ENCODE data around the gene WASF1. TPM values are rescaled to one million over a fixed set of nuclear protein-coding genes. Genes with fewer than 3 reads are reported as not detected.
"Not testable (repeated sequence)": the region's sequence is repeated elsewhere in the genome, so short reads cannot be mapped to it uniquely, and the experiment has no call there.

The WASF1 gene
- total RNA-seq, 2 experiments from 2014 or later: 0.48 to 0.76 TPM

DNA sequence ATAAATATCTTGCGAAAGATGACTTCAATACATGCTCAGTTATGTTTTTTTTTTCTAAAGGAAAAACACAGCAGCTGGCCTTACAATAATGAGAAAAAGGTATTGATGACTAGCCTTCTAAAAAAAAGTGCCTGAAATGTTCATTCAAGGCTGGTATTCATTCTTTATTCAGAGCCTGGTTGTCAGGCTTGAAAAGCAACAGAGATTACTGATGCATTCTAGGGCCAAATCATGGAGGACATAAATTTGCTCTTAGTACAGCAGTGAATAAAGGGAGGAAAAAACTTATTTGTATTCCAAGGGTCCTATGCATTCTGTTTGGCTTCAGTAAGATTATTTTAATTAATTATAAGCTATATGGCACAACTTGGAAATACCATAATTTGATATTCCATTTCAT is 83.5 kb downstream of the WASF1 start:
- Mint-ChIP-seq H3K36me3 (ENCODE audit: low read depth) (no peaks in the 10 kb centered on the region), H3K27ac (no peak overlapping the region), H3K27me3 (peaks cover 20% of the 10 kb centered on the region), H3K9me3 (no peaks in the 10 kb centered on the region), H3K4me3 (no peak overlapping the region), H3K4me1 (no peaks in the 10 kb centered on the region)
- no peak for DNase-seq
- CTCF ChIA-PET: no interaction called here
- POLR2A ChIA-PET: no interaction called here

DNA sequence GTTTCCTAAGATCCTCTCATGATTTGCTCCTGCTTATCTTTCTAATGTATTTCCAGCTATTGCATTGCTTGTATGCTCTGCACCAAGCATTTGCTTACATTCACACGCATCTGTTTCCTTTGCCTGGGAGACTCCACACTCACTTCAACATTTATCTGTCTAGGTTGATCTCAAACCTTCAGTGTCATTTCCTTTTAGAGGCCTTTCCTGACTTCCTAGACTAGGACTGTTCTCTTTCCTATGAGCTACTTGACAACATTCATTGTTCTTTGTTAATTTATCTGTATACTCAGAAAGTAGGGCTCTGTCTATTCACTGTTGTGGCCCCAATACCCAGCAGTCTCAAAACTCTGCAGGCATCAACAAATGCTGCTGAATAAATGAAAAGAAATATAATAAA is 84.4 kb downstream of the WASF1 start:
- Mint-ChIP-seq H3K9me3 (no peaks in the 10 kb centered on the region), H3K4me3 (no peak overlapping the region), H3K4me1 (no peaks in the 10 kb centered on the region), H3K36me3 (ENCODE audit: low read depth) (no peaks in the 10 kb centered on the region), H3K27ac (no peak overlapping the region), H3K27me3 (peaks cover 20% of the 10 kb centered on the region)
- POLR2A ChIA-PET: no interaction called here
- CTCF ChIA-PET: no interaction called here
- no peak for DNase-seq

DNA sequence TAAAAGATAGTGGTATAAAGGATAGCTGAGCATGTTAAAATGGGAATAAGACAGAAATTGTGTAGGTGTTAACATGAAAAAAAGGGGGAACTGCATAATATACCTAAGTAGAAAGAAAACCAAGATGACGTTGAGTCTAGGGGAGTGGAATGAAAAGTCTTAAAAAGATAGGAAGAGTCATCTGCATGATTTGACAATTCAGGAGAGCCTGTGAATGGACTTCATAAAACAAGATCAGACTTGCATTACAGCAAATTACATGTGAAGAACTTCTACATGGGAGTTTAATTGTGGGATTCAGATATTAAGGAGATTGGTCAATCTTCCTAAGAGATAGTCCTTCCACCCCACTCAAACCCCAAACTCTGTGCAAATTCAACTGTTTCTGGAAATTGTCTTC is 85.5 kb downstream of the WASF1 start:
- no peaks in the 10 kb centered on the region for H3K9me3 Mint-ChIP-seq
- H3K36me3 Mint-ChIP-seq (ENCODE audit: low read depth): no peaks in the 10 kb centered on the region
- no peak overlapping the region for H3K27ac Mint-ChIP-seq
- POLR2A ChIA-PET: no interaction called here
- H3K4me3 Mint-ChIP-seq: no peak overlapping the region
- H3K27me3 Mint-ChIP-seq: peaks cover 20% of the 10 kb centered on the region
- H3K4me1 Mint-ChIP-seq: no peaks in the 10 kb centered on the region
- CTCF ChIA-PET: no interaction called here
- no peak for DNase-seq

- Mint-ChIP-seq H3K27me3 (peaks cover 18% of the 10 kb centered on the region), H3K4me1 (no peaks in the 10 kb centered on the region), H3K36me3 (ENCODE audit: low read depth) (no peaks in the 10 kb centered on the region), H3K9me3 (no peaks in the 10 kb centered on the region), H3K27ac (no peak overlapping the region), H3K4me3 (no peak overlapping the region)
- DNase-seq: no peak
- ChIA-PET POLR2A (no interaction called here), CTCF (no interaction called here)
These were observed 88.6 kb downstream of the WASF1 start for GRCh38 chr6:110090876-110091275.

- ChIA-PET POLR2A (no interaction called here), CTCF (interaction anchor here (1.2 kb wide), 1 partner anchor 49 kb away, joined by 3 read pairs; no protein-coding TSS in a partner anchor)
- DNase-seq: no peak
- H3K36me3 Mint-ChIP-seq (ENCODE audit: low read depth): no peaks in the 10 kb centered on the region
- H3K9me3 Mint-ChIP-seq: no peaks in the 10 kb centered on the region
- peaks cover 12% of the 10 kb centered on the region for H3K27me3 Mint-ChIP-seq
- no peaks in the 10 kb centered on the region for H3K4me1 Mint-ChIP-seq
- H3K27ac Mint-ChIP-seq: no peak overlapping the region
- H3K4me3 Mint-ChIP-seq: no peak overlapping the region
These were observed 90.1 kb downstream of the WASF1 start for GRCh38 chr6:110089323-110089722.

DNA sequence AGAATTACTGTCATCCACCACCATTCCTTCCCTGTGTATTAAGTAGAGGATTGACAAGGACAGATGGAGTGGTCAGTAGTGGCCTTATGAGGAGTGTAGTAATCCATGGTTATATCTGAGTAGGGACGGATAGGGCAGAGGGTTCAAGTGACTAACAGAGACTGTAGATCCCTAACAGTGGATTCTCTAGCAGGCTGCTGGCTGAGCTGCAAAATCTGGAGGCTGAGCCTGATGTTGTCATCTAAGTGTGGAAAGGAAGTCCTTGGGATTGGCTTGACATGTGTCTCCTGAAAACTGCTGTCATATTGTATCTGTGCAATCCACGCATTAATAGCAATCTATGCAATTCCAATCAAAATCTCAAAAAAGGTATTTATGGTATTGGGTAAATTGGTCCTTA is 94.2 kb downstream of the WASF1 start:
- no peak for DNase-seq
- Mint-ChIP-seq H3K4me3 (no peak overlapping the region), H3K27ac (no peak overlapping the region), H3K9me3 (no peaks in the 10 kb centered on the region), H3K27me3 (peaks cover 8% of the 10 kb centered on the region), H3K36me3 (ENCODE audit: low read depth) (no peaks in the 10 kb centered on the region), H3K4me1 (no peaks in the 10 kb centered on the region)
- CTCF ChIA-PET: no interaction called here
- POLR2A ChIA-PET: no interaction called here

DNA sequence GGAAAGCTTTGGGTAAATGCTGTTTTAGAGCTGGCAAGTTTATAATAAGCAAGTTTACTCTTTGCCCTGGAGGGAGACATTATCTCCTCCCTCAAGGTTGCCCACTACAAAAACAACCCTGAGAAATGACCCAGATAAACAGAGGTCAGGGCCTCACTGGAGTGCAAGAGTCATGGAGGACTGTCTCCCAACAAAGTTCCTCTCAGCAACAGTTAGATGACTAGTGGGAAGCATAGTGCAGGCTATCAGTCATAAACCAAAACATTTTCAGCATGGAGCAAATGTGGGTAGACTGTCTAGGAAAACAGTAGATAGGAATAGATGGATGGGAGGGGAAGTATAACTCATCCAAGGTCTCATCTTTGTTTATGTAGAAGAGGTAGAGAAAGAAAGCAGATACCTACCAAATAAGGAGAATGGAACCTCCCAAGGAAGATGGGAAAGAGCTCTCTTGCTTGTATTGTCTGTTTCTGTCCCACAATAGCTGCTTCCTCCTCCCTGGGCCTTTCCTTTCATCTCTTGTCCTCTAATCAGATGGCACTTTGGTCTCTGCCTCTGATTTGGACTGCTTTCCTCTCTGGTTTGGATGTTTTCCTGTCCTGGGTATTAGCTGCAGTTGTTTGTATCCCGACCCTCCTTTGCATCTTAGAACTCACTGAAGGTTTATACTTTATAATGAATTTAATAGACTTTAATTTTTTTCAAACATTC is 95.4 kb downstream of the WASF1 start:
- no peaks in the 10 kb centered on the region for H3K4me1 Mint-ChIP-seq
- CTCF ChIA-PET: no interaction called here
- H3K27ac Mint-ChIP-seq: no peak overlapping the region
- POLR2A ChIA-PET: no interaction called here
- H3K36me3 Mint-ChIP-seq (ENCODE audit: low read depth): no peaks in the 10 kb centered on the region
- peaks cover 8% of the 10 kb centered on the region for H3K27me3 Mint-ChIP-seq
- H3K9me3 Mint-ChIP-seq: no peaks in the 10 kb centered on the region
- DNase-seq: no peak
- H3K4me3 Mint-ChIP-seq: no peak overlapping the region

- Mint-ChIP-seq H3K9me3 (no peaks in the 10 kb centered on the region), H3K27ac (no peak overlapping the region), H3K27me3 (peaks cover 21% of the 10 kb centered on the region), H3K4me3 (no peak overlapping the region), H3K36me3 (ENCODE audit: low read depth) (no peaks in the 10 kb centered on the region), H3K4me1 (no peaks in the 10 kb centered on the region)
- ChIA-PET POLR2A (no interaction called here), CTCF (no interaction called here)
- DNase-seq: no peak
These were observed 104.1 kb downstream of the WASF1 start for GRCh38 chr6:110075406-110075805.

DNA sequence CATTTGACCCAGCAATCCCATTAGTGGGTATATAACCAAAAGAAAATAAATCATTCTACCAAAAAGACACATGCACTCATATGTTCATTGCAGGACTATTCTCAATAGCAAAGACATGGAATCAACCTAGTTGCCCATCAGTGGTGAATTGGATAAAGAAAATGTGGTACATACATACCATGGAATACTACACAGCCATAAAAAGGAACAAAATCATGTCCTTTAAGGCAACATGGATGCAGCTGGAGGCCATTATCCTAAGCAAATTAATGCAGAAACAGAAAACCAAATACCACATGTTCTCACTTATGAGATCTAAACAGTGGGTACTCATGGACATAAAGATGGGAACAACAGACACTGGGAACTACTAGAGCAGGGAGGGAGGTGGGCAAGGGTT is 106.0 kb downstream of the WASF1 start:
- H3K4me1 Mint-ChIP-seq; H3K4me3 Mint-ChIP-seq; H3K27ac Mint-ChIP-seq; H3K36me3 Mint-ChIP-seq (ENCODE audit: low read depth); POLR2A ChIA-PET; DNase-seq; H3K9me3 Mint-ChIP-seq: not testable (repeated sequence)
- CTCF ChIA-PET: interaction anchor here (1.4 kb wide), 1 partner anchor 34 kb away, joined by 3 read pairs; no protein-coding TSS in a partner anchor
- H3K27me3 Mint-ChIP-seq: peaks cover 26% of the 10 kb centered on the region

- POLR2A ChIA-PET: no interaction called here
- CTCF ChIA-PET: no interaction called here
- Mint-ChIP-seq H3K36me3 (ENCODE audit: low read depth) (no peaks in the 10 kb centered on the region), H3K4me1 (no peaks in the 10 kb centered on the region), H3K27me3 (peaks cover 27% of the 10 kb centered on the region), H3K9me3 (no peaks in the 10 kb centered on the region), H3K4me3 (no peak overlapping the region), H3K27ac (no peak overlapping the region)
- DNase-seq: no peak
These were observed 110.9 kb downstream of the WASF1 start for GRCh38 chr6:110068592-110068967.

GRCh38 chr6:110067837-110068591 is 111.5 kb downstream of the WASF1 start:
- ChIA-PET POLR2A (no interaction called here), CTCF (no interaction called here)
- peaks cover 27% of the 10 kb centered on the region for H3K27me3 Mint-ChIP-seq
- H3K27ac Mint-ChIP-seq: no peak overlapping the region
- no peak for DNase-seq
- H3K4me3 Mint-ChIP-seq: no peak overlapping the region
- H3K36me3 Mint-ChIP-seq (ENCODE audit: low read depth): no peaks in the 10 kb centered on the region
- no peaks in the 10 kb centered on the region for H3K4me1 Mint-ChIP-seq
- no peaks in the 10 kb centered on the region for H3K9me3 Mint-ChIP-seq

- DNase-seq: no peak
- Mint-ChIP-seq H3K36me3 (ENCODE audit: low read depth) (no peaks in the 10 kb centered on the region), H3K9me3 (no peaks in the 10 kb centered on the region), H3K4me3 (no peak overlapping the region), H3K27me3 (peaks cover 38% of the 10 kb centered on the region), H3K27ac (no peak overlapping the region), H3K4me1 (no peaks in the 10 kb centered on the region)
- CTCF ChIA-PET: interaction anchor here (1.5 to 1.6 kb wide), 2 partner anchors 12 to 25 kb away, joined by 3 to 5 read pairs; no protein-coding TSS in a partner anchor
- POLR2A ChIA-PET: no interaction called here
These were observed 114.5 kb downstream of the WASF1 start for GRCh38 chr6:110064744-110065524.

DNA sequence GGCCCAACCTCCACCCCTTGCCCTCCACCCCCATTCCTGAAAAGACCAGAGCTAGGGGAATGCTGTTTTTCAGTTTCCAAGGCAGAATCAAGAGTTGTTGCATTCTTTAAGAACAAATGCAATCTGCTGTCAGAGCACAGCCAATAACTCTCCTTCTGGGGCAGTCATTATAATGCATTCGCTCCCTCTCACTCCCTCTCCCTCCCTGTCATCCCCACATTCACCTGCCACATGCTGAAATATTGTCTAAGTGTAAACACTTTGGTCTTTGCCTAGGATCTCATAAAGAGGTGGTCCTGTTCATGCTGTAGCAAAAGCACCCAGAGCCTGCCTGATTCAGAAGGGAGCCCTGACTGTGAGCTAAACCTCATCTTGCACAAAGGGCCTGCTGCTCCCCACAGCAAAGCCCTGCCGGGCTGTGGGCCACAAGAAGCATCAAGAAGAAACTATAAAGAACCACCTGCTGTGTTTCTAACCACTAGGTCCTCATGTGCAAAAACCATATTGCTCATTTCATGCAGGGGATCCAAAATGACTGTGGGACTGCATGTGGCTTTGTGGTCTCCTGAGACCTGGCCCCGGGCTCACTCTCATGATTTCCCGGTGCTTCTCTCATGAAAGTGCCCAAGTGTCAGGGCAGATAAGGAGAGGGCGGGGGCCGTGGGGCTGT is 115.7 kb downstream of the WASF1 start:
- Mint-ChIP-seq H3K4me3 (no peak overlapping the region), H3K27ac (no peak overlapping the region), H3K9me3 (no peaks in the 10 kb centered on the region), H3K27me3 (peaks cover 41% of the 10 kb centered on the region), H3K4me1 (no peaks in the 10 kb centered on the region), H3K36me3 (ENCODE audit: low read depth) (no peaks in the 10 kb centered on the region)
- ChIA-PET CTCF (interaction anchor here (1.6 kb wide), 1 partner anchor 24 kb away, joined by 5 read pairs; no protein-coding TSS in a partner anchor), POLR2A (no interaction called here)
- DNase-seq: no peak

Data from activated CD4-positive, alpha-beta memory T cell treated with anti-CD3 and anti-CD28 coated beads, Interleukin-2, amount 10 ng/mL, durations not matched to agents 7 days and 5 days (primary cell).